Fibroblast of peridontal ligament (primary cell): Measurements from ENCODE around the gene VAT1.
A peak's percentile ranks its signal among the peaks of the same experiment; 100 is the strongest.
"Not testable (repeated sequence)": the region's sequence is repeated elsewhere in the genome, so short reads cannot be mapped to it uniquely, and the experiment has no call there.

Source experiments
- DNase-seq: peaks from one replicate; pipeline ENCODE4 v3.0.0-alpha.2; 2010; ENCODE audit errors: extremely low read depth

Gene VAT1

GRCh38 chr17:42973323-42973722, 48.9 kb downstream of the VAT1 start:
- DNase-seq = not testable (repeated sequence)

GRCh38 chr17:42971589-42971988, 50.6 kb downstream of the VAT1 start:
- no peak for DNase-seq

GRCh38 chr17:42969001-42969581, 53.1 kb downstream of the VAT1 start:
- peak; percentile 20 for DNase-seq

GRCh38 chr17:42967925-42968324, 54.3 kb downstream of the VAT1 start:
- DNase-seq = no peak
